ENCODE results near the gene ARHGEF9.
"Not testable (repeated sequence)": the region's sequence is repeated elsewhere in the genome, so short reads cannot be mapped to it uniquely, and the experiment has no call there.

The ARHGEF9 gene

DNA sequence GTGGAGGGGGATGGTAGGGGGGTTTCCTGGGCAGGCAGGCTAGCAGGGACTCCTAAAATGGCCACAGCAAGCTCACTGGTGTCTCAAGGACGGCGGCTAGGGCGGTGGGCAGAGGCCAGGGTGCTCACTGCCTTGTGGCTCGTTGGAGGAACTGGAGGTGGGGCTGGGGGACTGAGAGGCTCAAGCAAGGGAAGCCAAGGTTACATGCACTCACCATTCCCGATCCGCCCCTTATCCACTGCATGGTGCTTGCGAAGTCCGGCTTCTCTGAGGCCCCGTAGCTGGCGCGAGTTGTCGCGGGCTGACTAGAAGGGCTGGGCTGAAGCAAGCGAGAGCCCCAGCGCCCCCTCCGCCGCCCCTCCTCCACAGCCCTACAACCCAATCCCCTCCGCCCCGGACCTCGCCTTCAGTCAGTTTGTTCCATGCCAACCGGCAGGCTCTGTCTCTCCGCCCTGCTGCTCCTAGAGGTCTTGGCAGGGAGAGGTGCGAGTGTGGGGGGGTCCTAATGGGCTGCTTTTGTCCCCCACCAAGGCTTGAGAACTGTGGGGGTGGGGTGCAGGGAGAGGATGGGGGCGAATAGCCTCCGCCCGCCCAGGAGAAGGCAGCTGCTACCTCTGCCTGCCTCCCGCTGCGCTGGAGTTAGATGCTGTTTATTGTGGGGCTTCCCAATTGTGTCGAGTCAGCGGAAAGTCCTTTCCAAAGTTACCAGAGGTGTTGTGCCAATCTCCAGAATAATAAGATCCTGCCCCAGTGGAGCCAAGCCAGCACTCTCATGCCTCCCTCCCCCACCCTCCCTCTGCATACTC is at the start of gene ARHGEF9:
Gene ARHGEF9, minus strand, starts transcription at position 313 of the 806 bp plus-strand sequence. Its CDS starts 69 bp downstream, at position 244.
- DNase-seq (ENCODE audit: low read depth in 2 of 3, low spot score in 2 of 3), result no peak

GRCh38 chrX:63825446-63825845 is 40.4 kb upstream of the ARHGEF9 start:
- not testable (repeated sequence) for DNase-seq (ENCODE audit: low read depth in 2 of 3, low spot score in 2 of 3)

GRCh38 chrX:63818156-63818555 is 33.1 kb upstream of the ARHGEF9 start:
- no peak for DNase-seq (ENCODE audit: low read depth in 2 of 3, low spot score in 2 of 3)

DNA sequence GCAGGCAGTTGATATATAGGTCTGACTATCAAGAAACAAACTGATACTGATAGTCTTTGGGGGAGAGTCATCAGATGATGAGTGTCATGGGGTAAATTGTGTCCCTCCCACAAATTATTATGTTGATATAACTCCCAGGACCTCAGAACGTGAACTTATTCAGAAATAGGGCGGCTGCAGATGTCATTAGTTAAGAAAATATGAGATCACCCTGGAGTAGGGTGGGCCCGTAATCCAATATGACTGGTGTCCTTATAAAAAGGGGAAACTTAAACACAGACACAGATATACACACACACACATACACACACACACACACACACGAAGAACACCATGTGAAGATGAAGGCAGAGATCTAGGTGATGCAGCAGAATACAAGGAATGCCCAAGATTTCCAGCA is 32.7 kb upstream of the ARHGEF9 start:
- no peak for DNase-seq (ENCODE audit: low read depth in 2 of 3, low spot score in 2 of 3)

- no peak for DNase-seq (ENCODE audit: low read depth in 2 of 3, low spot score in 2 of 3)
Measured at GRCh38 chrX:63812823-63813222, 27.8 kb upstream of the ARHGEF9 start.

DNA sequence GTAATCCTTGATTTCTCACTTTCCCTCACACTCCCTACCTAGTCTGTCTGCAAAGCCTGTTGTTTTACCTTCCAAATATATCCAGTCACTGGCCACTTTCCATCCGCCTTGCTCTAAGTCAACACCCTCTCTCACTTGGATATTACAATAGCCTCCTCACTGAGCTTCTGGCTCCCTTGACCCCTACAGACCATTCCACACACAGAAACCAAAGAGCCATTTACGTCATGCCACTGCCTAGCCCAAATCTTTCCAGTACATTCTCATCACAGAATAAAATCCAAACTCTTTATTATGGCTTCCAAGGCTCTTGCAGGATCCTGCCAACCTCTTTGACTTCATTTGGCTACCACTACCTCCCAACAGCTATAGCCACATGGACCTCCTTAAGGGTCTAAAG is 25.7 kb upstream of the ARHGEF9 start:
- no peak for DNase-seq (ENCODE audit: low read depth in 2 of 3, low spot score in 2 of 3)

- DNase-seq (ENCODE audit: low read depth in 2 of 3, low spot score in 2 of 3), result no peak
Measured at GRCh38 chrX:63809173-63809572, 24.2 kb upstream of the ARHGEF9 start.

- not testable (repeated sequence) for DNase-seq (ENCODE audit: low read depth in 2 of 3, low spot score in 2 of 3)
Measured at GRCh38 chrX:63795406-63795805, 10.4 kb upstream of the ARHGEF9 start.

- DNase-seq (ENCODE audit: low read depth in 2 of 3, low spot score in 2 of 3), result no peak
Measured at GRCh38 chrX:63785708-63786040, 660 bp upstream of the ARHGEF9 start.

- no peak for DNase-seq (ENCODE audit: low read depth in 2 of 3, low spot score in 2 of 3)
Measured at GRCh38 chrX:63784346-63784901, 590 bp downstream of the ARHGEF9 start.

DNA sequence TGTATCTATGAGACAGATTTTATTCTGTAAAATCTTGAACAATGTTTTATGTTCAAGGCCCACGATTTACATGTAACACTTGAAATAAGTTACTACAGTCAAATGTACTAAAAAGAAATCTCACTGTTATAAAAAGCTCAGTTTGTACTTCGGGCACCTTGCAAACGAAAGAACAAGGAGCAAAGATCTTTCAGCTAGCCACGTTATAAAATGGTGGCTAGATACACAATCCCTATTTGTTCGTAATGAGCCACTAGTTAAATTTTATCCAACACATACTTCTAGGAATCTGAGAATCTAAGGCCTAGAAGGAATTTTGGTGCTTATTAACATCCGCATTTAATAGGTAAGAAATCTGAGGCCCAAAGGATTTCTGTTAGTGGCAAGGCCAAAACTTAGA is 2.5 kb downstream of the ARHGEF9 start:
- no peak for DNase-seq (ENCODE audit: low read depth in 2 of 3, low spot score in 2 of 3)

- DNase-seq (ENCODE audit: low read depth in 2 of 3, low spot score in 2 of 3), result no peak
Measured at GRCh38 chrX:63768760-63769159, 16.3 kb downstream of the ARHGEF9 start.

GRCh38 chrX:63765712-63766111 is 19.3 kb downstream of the ARHGEF9 start:
- DNase-seq (ENCODE audit: low read depth in 2 of 3, low spot score in 2 of 3), result no peak

- no peak for DNase-seq (ENCODE audit: low read depth in 2 of 3, low spot score in 2 of 3)
Measured at GRCh38 chrX:63764946-63765345, 20.1 kb downstream of the ARHGEF9 start.

GRCh38 chrX:63761639-63762038 is 23.4 kb downstream of the ARHGEF9 start:
- no peak for DNase-seq (ENCODE audit: low read depth in 2 of 3, low spot score in 2 of 3)

GRCh38 chrX:63758011-63758410 is 27.0 kb downstream of the ARHGEF9 start:
- DNase-seq (ENCODE audit: low read depth in 2 of 3, low spot score in 2 of 3), result no peak

GRCh38 chrX:63755892-63756291 is 29.1 kb downstream of the ARHGEF9 start:
- DNase-seq (ENCODE audit: low read depth in 2 of 3, low spot score in 2 of 3), result no peak

GRCh38 chrX:63754860-63755579 is 30.0 kb downstream of the ARHGEF9 start:
- peak; percentile 28 to 66 (median 50) for DNase-seq (ENCODE audit: low read depth in 2 of 3, low spot score in 2 of 3)

DNA sequence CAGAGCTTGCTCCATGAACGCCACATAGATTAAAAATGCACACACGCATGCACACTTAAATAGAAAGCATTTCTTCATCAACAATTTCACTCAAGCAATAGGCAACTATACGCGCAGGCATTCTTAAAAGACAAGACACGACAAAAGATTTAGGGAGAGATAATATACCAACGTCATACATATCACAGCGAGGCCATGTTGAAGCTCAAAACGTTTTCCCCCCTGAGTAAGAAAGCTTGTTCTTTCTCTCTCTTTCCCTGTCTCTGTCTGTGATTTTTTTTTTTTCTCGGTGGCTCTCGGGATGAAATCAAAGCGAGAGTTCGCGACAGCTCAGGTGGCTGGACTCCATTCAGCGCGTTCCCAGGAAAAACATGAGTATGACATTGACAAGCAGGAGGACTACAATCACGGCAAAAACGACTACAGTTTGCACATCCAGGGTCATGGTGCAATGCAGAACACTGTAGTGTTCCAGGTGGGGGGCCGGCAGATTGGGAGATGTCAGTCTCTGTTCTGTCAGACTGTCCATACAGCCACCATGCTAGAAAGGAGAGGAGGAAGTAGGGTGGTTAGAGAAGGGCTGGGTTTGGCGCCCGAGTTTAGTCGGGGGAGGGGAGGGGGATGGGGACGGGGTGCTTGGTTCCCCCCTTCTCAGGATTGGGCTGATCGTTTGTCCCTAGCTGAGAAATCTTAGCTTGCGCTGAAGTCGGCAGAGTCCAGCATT is 30.7 kb downstream of the ARHGEF9 start:
- DNase-seq (ENCODE audit: low read depth in 2 of 3, low spot score in 2 of 3), result peak in 1 of 3 experiments; percentile 11

- DNase-seq (ENCODE audit: low read depth in 2 of 3, low spot score in 2 of 3), result no peak
Measured at GRCh38 chrX:63751481-63751880, 33.5 kb downstream of the ARHGEF9 start.

DNA sequence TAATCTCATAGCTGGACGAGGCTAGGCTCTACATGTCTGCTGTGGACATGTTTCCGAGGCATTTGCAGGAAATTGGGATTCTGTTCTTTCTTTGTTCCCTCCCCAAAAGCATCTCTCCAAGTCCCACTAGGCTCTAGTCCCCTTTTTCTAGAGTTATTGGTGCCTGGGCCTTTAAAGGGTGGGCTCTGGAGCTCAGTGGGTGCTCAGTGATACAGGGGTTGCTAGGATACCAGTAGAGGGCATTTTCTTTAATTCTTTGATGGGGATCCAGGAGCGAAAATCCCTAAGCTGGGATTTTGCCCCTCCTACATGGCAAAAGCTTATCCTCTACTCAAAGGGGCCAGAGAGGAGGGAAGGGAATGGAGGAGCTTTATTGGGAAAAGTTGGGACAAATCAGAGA is 34.2 kb downstream of the ARHGEF9 start:
- no peak for DNase-seq (ENCODE audit: low read depth in 2 of 3, low spot score in 2 of 3)

DNA sequence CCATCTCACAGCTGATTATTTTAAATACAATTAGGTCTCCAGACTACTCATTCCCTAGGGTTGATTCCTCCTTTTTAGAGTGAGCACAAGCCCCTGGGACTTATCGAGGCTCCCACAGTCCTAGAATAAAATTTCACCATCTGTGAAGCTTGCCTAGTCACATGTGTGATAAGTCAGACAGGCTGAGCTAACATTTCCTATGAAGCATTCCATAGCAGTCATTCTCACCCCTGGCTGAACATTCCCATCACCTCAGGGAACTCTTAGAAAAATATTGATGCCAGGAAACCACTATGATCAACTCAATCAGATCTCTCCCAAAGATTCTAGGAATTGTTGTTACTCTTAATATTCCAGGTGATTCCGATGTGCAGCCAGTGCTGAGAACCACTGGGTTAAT is 37.7 kb downstream of the ARHGEF9 start:
- DNase-seq (ENCODE audit: low read depth in 2 of 3, low spot score in 2 of 3), result no peak

All from activated CD8-positive, alpha-beta memory T cell treated with anti-CD3 and anti-CD28 coated beads for 48 hours (primary cell).